T-cell (primary cell): ENCODE measurements around the gene CYP2J2. TPM values are rescaled to one million over a fixed set of nuclear protein-coding genes. Genes with fewer than 3 reads are reported as not detected.

Source experiments
- ATAC-seq, 4 experiments: fragments of 200-7000 bp in 3 of 4; fragments of 150-1000 bp in 1 of 4; cut with Tn5 transposase; replicated peaks in 1 of 4; 1 replicate in 3 of 4; 2 replicates in 1 of 4; pipeline ENCODE4 v1.10.0; 2021; ENCODE audit warnings: moderate library complexity in 3 of 4, mild to moderate bottlenecking in 2 of 4, moderate number of reproducible peaks in 1 of 4
- CTCF ChIA-PET, 2 donors: fragments of 300-600 bp; sonication (Branson Sonifier 250); formaldehyde crosslinking; loops; one replicate each; lab custom pipeline; 2022; ENCODE audit warnings: antibody characterized with exemption in 2 of 2; lab: Charles Lee
- POLR2A ChIA-PET, 2 donors: fragments of 300-600 bp; sonication (Branson Sonifier 250); formaldehyde crosslinking; loops; one replicate each; lab custom pipeline; 2022; ENCODE audit warnings: antibody characterized with exemption in 2 of 2; lab: Charles Lee
- DNase-seq, 35 experiments: peaks; one replicate each; pipeline versions ENCODE4 v3.0.0 to v3.0.0-alpha.2; 2013 to 2023
- H3K27ac ChIP-seq: one replicate; pipeline ENCODE4 v1.5.1; 2013; ENCODE audit warnings: low read length
- H3K27me3 ChIP-seq, 2 experiments: replicated peaks in 1 of 2; 1 replicate in 1 of 2; 2 replicates in 1 of 2; pipeline versions ENCODE4 v1.6.1 to v1.7.0; 2013; ENCODE audit warnings: low read length in 1 of 2, mixed read lengths in 1 of 2; ENCODE audit not compliant: control insufficient read depth in 2 of 2, insufficient read depth in 2 of 2; ENCODE audit errors: extremely low read depth in 1 of 2
- H3K36me3 ChIP-seq, 2 donors: 1 replicate in 1 of 2; 2 replicates in 1 of 2; pipeline versions ENCODE4 v1.6.1 to v1.7.0; 2013; ENCODE audit warnings: low read length in 1 of 2; ENCODE audit not compliant: control insufficient read depth in 2 of 2, insufficient read depth in 1 of 2; ENCODE audit errors: extremely low read depth in 1 of 2
- H3K4me1 ChIP-seq, 2 experiments: 1 replicate in 1 of 2; 2 replicates in 1 of 2; pipeline versions ENCODE4 v1.6.1 to v1.7.0; 2013; ENCODE audit warnings: low read length in 2 of 2, mixed read lengths in 1 of 2; ENCODE audit not compliant: insufficient read depth in 2 of 2, control insufficient read depth in 1 of 2; ENCODE audit errors: extremely low read depth in 1 of 2
- H3K4me3 ChIP-seq, 2 donors: 1 replicate in 1 of 2; 2 replicates in 1 of 2; pipeline versions ENCODE4 v1.5.1 to v1.7.0; 2013; ENCODE audit warnings: mild to moderate bottlenecking in 2 of 2, low read length in 1 of 2, moderate library complexity in 1 of 2; ENCODE audit not compliant: control insufficient read depth in 1 of 2; ENCODE audit errors: extremely low read depth in 1 of 2
- H3K9me3 ChIP-seq: 2 replicates; pipeline ENCODE4 v1.7.0; 2013
- H3K27ac Mint-ChIP-seq, 2 donors: one replicate each; pipeline ENCODE4 v1.8.0; 2020 to 2021; ENCODE audit warnings: mild to moderate bottlenecking in 2 of 2, mixed read lengths in 2 of 2
- H3K27me3 Mint-ChIP-seq, 2 donors: one replicate each; pipeline ENCODE4 v1.8.0; 2021 to 2022; ENCODE audit warnings: mixed read lengths in 2 of 2
- H3K36me3 Mint-ChIP-seq: one replicate; pipeline ENCODE4 v1.8.0; 2021; ENCODE audit warnings: mixed read lengths
- H3K4me1 Mint-ChIP-seq, 3 donors: one replicate each; pipeline ENCODE4 v1.8.0; 2020 to 2022; ENCODE audit warnings: mixed read lengths in 3 of 3, mild to moderate bottlenecking in 1 of 3
- H3K4me3 Mint-ChIP-seq, 3 donors: one replicate each; pipeline ENCODE4 v1.8.0; 2020 to 2022; ENCODE audit warnings: mild to moderate bottlenecking in 3 of 3, mixed read lengths in 3 of 3, moderate library complexity in 3 of 3
- H3K9me3 Mint-ChIP-seq, 3 donors: one replicate each; pipeline ENCODE4 v1.8.0; 2020 to 2022; ENCODE audit warnings: mixed read lengths in 3 of 3
- WGBS: methylation state at CpG from one replicate; pipeline ENCODE4 v1.1.5; 2013; ENCODE audit warnings: missing lambda C conversion rate; ENCODE audit not compliant: insufficient coverage; 5-methylcytosine and 5-hydroxymethylcytosine counted together
- total RNA-seq, 35 experiments: library from RNA in 6 of 35; stranded (reverse) in 6 of 35; fragments of 120-200 nt in 1 of 35; gene quantifications; one replicate each; pipeline versions ENCODE4 v1.2.1 to v1.2.4 and lab custom pipeline; 2013 to 2026

CYP2J2 gene
- total RNA-seq, 5 donors from 2014 or later (not counting 1 experiment from before 2014, with no cell fraction given): 0.66 to 1.8 (median 0.69) TPM

- no peak overlapping the region for H3K27ac Mint-ChIP-seq
- H3K4me3 Mint-ChIP-seq: no peak overlapping the region
- H3K36me3 Mint-ChIP-seq: peaks cover 13% of the 10 kb centered on the region
- CTCF ChIA-PET: interaction anchor here (0.6 to 3.3 kb wide), 5 partner anchors 40 to 67 kb away, joined by 3 to 26 read pairs (median 4); no protein-coding TSS in a partner anchor
- ATAC-seq (no peak), DNase-seq (no peak)
- no peaks in the 10 kb centered on the region for H3K36me3 ChIP-seq
- H3K4me3 ChIP-seq: no peak overlapping the region
- H3K9me3 ChIP-seq: peaks cover 2% of the 10 kb centered on the region
- H3K4me1 ChIP-seq: no peaks in the 10 kb centered on the region
- peaks cover 5 to 14% (median 11%) of the 10 kb centered on the region in 3 donors for H3K9me3 Mint-ChIP-seq
- peaks cover 0 to 5% of the 10 kb centered on the region in 2 donors for H3K27me3 Mint-ChIP-seq
- WGBS: 92% methylated on average over 1 of the region's 2 CpGs
- POLR2A ChIA-PET: no interaction called here
- H3K27ac ChIP-seq: no peak overlapping the region
- H3K4me1 Mint-ChIP-seq: no peaks in the 10 kb centered on the region
- H3K27me3 ChIP-seq: no peaks in the 10 kb centered on the region
These were observed 45.8 kb downstream of the CYP2J2 start for GRCh38 chr1:59880735-59881134.

- H3K36me3 ChIP-seq: no peaks in the 10 kb centered on the region
- 65% methylated on average over 2 of the region's 3 CpGs for WGBS
- H3K9me3 Mint-ChIP-seq: peaks cover 5 to 14% (median 11%) of the 10 kb centered on the region in 3 donors
- ATAC-seq (no peak), DNase-seq (no peak)
- no peak overlapping the region for H3K4me3 Mint-ChIP-seq
- H3K4me1 ChIP-seq: no peaks in the 10 kb centered on the region
- no peak overlapping the region for H3K27ac Mint-ChIP-seq
- no peak overlapping the region for H3K27ac ChIP-seq
- peaks cover 2% of the 10 kb centered on the region for H3K9me3 ChIP-seq
- H3K27me3 ChIP-seq: no peaks in the 10 kb centered on the region
- peaks cover 14% of the 10 kb centered on the region for H3K36me3 Mint-ChIP-seq
- H3K4me1 Mint-ChIP-seq: no peaks in the 10 kb centered on the region
- CTCF ChIA-PET: interaction anchor here (0.6 to 3.3 kb wide), 9 partner anchors 41 to 72 kb away, joined by 3 to 26 read pairs (median 4); no protein-coding TSS in a partner anchor
- POLR2A ChIA-PET: no interaction called here
- peaks cover 0 to 5% of the 10 kb centered on the region in 2 donors for H3K27me3 Mint-ChIP-seq
- no peak overlapping the region for H3K4me3 ChIP-seq
These were observed 46.5 kb downstream of the CYP2J2 start for GRCh38 chr1:59879996-59880505.

- Histone ChIP-seq H3K4me1 (no peaks in the 10 kb centered on the region), H3K4me3 (no peak overlapping the region), H3K9me3 (peaks cover 2% of the 10 kb centered on the region), H3K36me3 (no peaks in the 10 kb centered on the region), H3K27ac (no peak overlapping the region), H3K27me3 (no peaks in the 10 kb centered on the region)
- ATAC-seq (peak in 2 of 4 experiments; percentile 37 to 63), DNase-seq (peak in 31 of 35 experiments; percentile 3 to 72 (median 39))
- ChIA-PET POLR2A (interaction anchor here in 1 of 2 donors (0.6 kb wide), 1 partner anchor 59 kb away, joined by 5 read pairs; no protein-coding TSS in a partner anchor), CTCF (interaction anchor here (0.6 to 3.3 kb wide), 10 partner anchors 14 to 896 kb away, joined by 3 to 26 read pairs (median 4); no protein-coding TSS in a partner anchor)
- peaks cover 0 to 5% of the 10 kb centered on the region in 2 donors for H3K27me3 Mint-ChIP-seq
- no peak overlapping the region for H3K4me3 Mint-ChIP-seq
- no peaks in the 10 kb centered on the region for H3K4me1 Mint-ChIP-seq
- no CpG with 5 or more reads among the region's 5 CpGs for WGBS
- H3K9me3 Mint-ChIP-seq: peaks cover 5 to 14% (median 11%) of the 10 kb centered on the region in 3 donors
- no peak overlapping the region for H3K27ac Mint-ChIP-seq
- peaks cover 17% of the 10 kb centered on the region for H3K36me3 Mint-ChIP-seq
These were observed 47.0 kb downstream of the CYP2J2 start for GRCh38 chr1:59879574-59879973.

- peaks cover 5 to 14% (median 11%) of the 10 kb centered on the region in 3 donors for H3K9me3 Mint-ChIP-seq
- Histone ChIP-seq H3K27ac (no peak overlapping the region), H3K4me3 (no peak overlapping the region), H3K36me3 (no peaks in the 10 kb centered on the region), H3K4me1 (no peaks in the 10 kb centered on the region), H3K27me3 (no peaks in the 10 kb centered on the region), H3K9me3 (peaks cover 2% of the 10 kb centered on the region)
- ATAC-seq (no peak), DNase-seq (no peak)
- WGBS: 80% methylated on average over 1 of the region's 3 CpGs
- H3K27me3 Mint-ChIP-seq: peaks cover 0 to 5% of the 10 kb centered on the region in 2 donors
- H3K4me1 Mint-ChIP-seq: no peaks in the 10 kb centered on the region
- H3K4me3 Mint-ChIP-seq: no peak overlapping the region
- peaks cover 23% of the 10 kb centered on the region for H3K36me3 Mint-ChIP-seq
- no peak overlapping the region for H3K27ac Mint-ChIP-seq
- ChIA-PET CTCF (interaction anchor here (1.1 to 3.3 kb wide), 4 partner anchors 64 to 72 kb away, joined by 4 to 26 read pairs (median 7); no protein-coding TSS in a partner anchor), POLR2A (no interaction called here)
These were observed 48.2 kb downstream of the CYP2J2 start for GRCh38 chr1:59878370-59878769.

GRCh38 chr1:59877108-59877682 lies 49.4 kb downstream of the CYP2J2 start:
- Histone ChIP-seq H3K36me3 (no peaks in the 10 kb centered on the region), H3K4me1 (no peaks in the 10 kb centered on the region), H3K9me3 (peaks cover 2% of the 10 kb centered on the region), H3K27ac (no peak overlapping the region), H3K4me3 (no peak overlapping the region), H3K27me3 (no peaks in the 10 kb centered on the region)
- POLR2A ChIA-PET: no interaction called here
- CTCF ChIA-PET: interaction anchor here (0.6 to 1.1 kb wide), 3 partner anchors 70 to 116 kb away, joined by 3 to 5 read pairs (median 3); no protein-coding TSS in a partner anchor
- 67% methylated on average over 1 of the region's 2 CpGs for WGBS
- Mint-ChIP-seq H3K27ac (no peak overlapping the region), H3K27me3 (no peaks in the 10 kb centered on the region), H3K4me3 (no peak overlapping the region), H3K36me3 (peaks cover 31% of the 10 kb centered on the region), H3K9me3 (peaks cover 5 to 14% (median 11%) of the 10 kb centered on the region in 3 donors), H3K4me1 (no peaks in the 10 kb centered on the region)
- DNase-seq: no peak
- no peak for ATAC-seq

GRCh38 chr1:59871746-59872145 lies 54.8 kb downstream of the CYP2J2 start:
- POLR2A ChIA-PET: no interaction called here

More at GRCh38 chr1:59871746-59872145, 54.8 kb downstream of the CYP2J2 start:
- CTCF ChIA-PET: no interaction called here
- H3K4me3 ChIP-seq: no peak overlapping the region
- H3K27ac ChIP-seq: no peak overlapping the region
- ATAC-seq: no peak
- peaks cover 47% of the 10 kb centered on the region for H3K36me3 Mint-ChIP-seq
- H3K27me3 ChIP-seq: no peaks in the 10 kb centered on the region
- no peak overlapping the region for H3K4me3 Mint-ChIP-seq
- peaks cover 0 to 3% (median 2%) of the 10 kb centered on the region in 3 donors for H3K9me3 Mint-ChIP-seq
- no peak for DNase-seq
- peaks cover 0 to 2% of the 10 kb centered on the region in 2 donors for H3K36me3 ChIP-seq
- H3K27me3 Mint-ChIP-seq: no peaks in the 10 kb centered on the region
- no peaks in the 10 kb centered on the region for H3K4me1 ChIP-seq
- no peak overlapping the region for H3K27ac Mint-ChIP-seq
- no peaks in the 10 kb centered on the region for H3K4me1 Mint-ChIP-seq
- H3K9me3 ChIP-seq: no peaks in the 10 kb centered on the region
